GM21717 (cell line): ENCODE measurements around the gene NT5C1B.

Source experiments
- ATAC-seq: cut with Tn5 transposase; IDR thresholded peaks from one replicate; pipeline ENCODE4 v1.9.1; 2021; ENCODE audit warnings: mild to moderate bottlenecking, moderate library complexity; ENCODE audit not compliant: unreplicated experiment

The NT5C1B gene

DNA sequence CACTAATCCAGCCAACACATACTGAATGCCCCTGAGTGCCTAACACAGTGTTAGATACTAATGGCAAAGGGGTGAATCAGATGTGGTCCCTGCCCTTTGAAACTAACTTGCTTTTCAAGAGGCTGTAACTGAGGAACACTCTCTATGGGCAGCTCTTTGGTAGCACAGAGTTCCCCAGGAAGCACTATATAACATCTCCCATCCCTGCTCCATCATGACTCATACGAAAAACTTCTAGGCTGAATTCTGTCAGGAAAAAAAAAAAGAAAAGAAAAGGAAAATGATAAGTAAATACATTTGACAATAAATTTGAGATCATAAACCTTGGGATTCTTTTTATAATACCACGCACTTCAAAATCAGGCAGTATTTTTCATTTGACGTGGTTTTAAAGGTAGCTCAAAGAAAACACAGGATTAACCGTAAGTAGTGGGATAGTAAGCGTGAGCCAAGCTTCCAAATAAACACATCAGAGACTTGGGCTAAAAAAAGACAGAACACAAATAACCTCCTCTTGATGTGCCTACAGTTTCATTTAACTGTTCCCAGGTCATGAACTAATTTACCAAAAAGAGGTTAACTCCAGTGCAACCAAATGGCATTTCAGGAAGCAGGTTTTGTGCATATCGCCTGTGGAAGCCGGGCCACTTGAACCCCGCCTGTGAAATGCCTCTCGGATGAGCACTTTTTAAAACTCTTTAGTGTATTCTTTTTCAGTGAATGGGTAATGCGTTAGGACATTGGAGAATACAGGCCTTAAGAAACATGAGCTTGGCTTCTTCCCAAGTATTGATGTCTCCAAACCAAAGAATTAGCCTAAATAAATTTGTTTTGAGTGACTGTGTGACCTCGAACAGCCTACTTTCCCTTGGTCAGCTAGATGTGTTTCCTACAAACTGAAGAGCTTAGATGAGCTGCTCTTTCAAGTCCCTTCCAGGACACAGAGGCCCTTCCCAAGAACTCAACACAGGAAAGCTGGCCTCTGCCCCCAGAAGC, 71.0 kb downstream of the NT5C1B start:
- ATAC-seq = no peak

DNA sequence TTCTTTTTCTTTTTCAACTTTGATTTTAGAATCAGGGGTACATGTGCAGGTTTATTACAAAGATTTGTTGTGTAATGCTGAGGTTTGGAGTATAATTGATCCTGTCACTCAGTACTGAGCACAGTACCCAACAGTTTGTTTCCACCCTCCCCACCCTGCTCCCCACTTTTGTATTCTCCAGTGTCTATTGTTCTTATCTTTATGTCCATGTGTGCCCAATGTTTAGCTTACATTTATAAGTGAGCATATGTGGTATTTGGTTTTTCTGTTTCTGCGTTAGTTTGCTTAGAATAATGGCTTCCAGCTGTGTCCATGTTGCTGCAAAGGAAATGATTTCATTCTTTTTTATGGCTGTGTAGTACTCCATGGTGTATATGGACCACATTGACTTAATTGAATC, 72.0 kb downstream of the NT5C1B start:
- ATAC-seq = no peak

DNA sequence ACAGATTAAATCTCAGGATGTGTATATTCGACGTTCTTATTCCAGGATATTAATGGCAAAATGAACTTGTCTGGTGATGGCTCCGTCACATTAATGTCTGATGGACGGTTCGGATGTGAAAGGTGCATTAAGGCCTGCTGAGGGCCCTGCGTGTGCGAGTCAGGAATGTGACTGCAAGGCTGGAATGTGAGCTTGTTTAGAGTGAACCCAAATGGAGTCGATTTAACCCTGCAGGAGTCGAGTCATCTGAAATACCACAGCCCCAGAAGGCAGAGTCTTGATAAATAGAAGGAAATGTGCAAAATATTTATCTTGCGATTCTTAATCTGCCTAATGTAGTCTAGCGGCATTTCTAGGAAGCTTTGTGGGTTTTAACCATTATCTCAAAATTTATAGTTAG, 73.3 kb downstream of the NT5C1B start:
- ATAC-seq = no peak

DNA sequence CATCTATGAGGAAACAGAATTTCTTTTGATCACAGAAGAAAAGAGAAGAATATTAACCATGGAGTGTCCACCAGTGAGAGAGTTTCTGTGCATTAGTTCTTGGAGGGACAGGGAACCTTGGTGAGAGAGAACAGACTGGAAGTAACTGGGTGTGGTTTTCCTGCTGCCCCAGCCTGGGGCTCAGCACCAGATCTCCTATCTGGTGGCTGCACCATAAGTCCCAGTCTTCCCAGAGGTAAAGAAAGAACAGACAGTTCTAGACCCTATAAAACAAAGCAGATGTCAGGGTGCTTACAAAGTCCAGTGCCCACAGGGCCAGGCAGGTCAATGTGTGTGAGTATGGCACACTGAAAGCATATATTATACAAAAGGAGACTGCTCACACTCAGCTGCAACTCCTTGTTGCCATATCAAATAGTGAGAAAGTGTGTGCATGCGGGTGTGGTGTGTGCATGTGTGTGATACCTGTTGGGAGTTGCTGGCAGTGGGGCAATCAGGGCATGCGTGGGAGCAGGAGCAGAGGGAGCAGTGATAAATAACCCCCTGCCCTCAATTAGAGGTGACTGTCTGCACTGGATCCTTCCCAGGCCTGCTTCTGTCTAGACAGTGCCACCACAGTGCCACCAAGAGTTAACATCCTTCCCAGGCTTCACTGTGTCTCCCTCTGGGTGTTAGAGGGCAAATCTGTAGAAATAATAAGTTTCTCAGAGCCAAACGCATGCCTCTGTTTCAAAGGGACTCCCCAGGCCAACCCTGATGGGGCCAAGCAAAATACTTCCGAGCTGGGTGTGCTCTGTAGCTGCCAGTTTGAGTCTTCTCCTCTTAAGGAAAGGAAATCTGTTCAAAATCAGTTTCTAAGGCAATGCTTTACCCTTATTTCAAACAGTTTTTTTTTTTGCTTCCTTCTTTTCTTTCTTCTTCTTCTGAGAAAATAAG, 74.6 kb downstream of the NT5C1B start:
- ATAC-seq = no peak
